Stimulated activated CD4-positive, alpha-beta T cell treated with anti-CD3 and anti-CD28 coated beads, Interleukin-2, amount 100 ng/mL, for 4 hours (primary cell): Measurements from ENCODE around the gene KIAA0040.
A peak's percentile ranks its signal among the peaks of the same experiment; 100 is the strongest.

Experiments
- DNase-seq: peaks from one replicate; pipeline ENCODE4 v3.0.0-alpha.2; 2020; ENCODE audit warnings: low read depth

Gene KIAA0040

GRCh38 chr1:175200678-175201521 lies 8.3 kb upstream of the KIAA0040 start:
- DNase-seq: no peak

DNA sequence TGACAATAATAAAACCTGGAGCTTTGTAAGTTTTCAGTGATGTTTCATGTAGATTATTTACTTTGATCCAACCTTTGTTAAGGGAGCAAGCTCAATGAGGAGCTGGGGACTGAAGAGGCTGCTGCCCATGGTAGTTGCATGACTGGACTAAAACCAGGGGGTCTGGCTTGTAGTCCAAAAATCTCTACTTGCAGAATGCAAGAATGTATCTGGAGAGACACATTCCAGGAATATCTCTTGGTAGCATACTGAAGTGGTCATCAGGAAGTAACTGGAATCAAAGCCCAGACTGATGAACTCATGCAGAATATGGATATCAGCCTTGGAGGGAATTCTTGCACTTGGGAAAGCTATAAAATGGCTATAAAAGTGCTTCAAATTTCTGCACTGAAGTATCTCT lies 5.8 kb upstream of the KIAA0040 start:
- DNase-seq: no peak

- no peak for DNase-seq
Measured at GRCh38 chr1:175197531-175197930, 5.0 kb upstream of the KIAA0040 start.

GRCh38 chr1:175195798-175196197 lies 3.2 kb upstream of the KIAA0040 start:
- DNase-seq: no peak

GRCh38 chr1:175195281-175195680 lies 2.7 kb upstream of the KIAA0040 start:
- DNase-seq: no peak

DNA sequence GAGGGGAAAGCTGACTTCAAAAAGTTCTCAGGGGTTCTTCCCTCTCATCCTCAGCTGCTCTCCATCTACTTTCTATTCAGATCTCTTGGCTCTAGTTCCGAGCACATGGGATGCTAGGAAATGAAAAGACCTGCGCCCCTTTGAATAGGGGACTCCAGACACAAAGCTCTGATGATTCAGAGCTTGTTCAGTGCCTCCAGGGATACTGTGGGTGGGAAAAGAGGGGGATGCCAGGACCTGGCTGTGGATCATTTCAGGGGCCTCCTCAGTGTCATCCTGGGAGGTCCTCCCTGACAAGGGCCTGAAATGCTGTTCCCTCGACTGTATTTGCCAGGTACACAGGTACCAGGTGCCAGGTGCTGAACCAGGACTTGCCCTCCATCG lies 943 bp upstream of the KIAA0040 start:
- no peak for DNase-seq

DNA sequence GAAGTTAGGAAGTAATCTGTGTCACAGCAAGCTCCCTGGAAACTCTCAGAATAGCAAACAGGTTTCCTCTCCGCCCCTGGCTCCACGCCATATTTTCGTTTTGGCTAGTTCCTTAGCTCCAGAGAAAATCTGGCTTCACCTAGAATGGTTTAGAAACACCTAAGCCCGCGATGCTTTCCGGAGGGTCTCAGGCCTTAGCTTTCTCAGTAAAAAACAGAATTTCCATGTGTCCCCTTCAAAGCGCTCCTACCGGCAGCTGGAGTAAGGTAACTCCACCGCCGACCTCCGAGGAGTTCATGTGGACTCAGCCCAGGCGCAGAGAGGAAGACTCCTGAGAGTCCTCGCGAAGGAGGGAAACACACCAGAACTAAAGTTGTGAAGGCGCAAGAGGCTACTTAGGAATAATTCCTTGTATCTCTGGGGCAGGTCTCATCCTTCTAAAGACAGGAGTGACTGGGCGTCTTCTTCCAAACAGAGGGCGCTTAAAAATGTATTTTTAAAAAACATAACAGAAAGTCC lies 406 bp downstream of the KIAA0040 start:
- peak; percentile 6 for DNase-seq

DNA sequence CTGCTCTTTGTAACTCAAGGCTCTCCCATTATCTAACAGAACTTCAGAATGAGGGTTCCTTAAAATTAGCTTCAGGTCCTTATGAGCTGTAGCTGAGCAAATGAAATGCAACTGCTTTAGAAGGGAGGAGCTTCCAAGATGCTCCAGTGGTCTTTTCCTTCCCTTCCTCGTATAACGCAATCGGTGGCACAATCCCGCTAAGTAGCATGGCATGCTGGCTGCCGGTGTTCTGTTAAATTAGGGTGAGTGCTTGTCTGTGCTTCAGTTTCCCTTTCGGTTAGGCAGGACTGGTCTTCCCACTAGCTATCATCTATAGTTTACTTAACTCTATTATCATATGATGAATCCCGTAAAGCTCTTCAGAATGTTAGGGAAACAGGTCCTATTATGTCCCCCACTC lies 917 bp downstream of the KIAA0040 start:
- peak; percentile 23 for DNase-seq

DNA sequence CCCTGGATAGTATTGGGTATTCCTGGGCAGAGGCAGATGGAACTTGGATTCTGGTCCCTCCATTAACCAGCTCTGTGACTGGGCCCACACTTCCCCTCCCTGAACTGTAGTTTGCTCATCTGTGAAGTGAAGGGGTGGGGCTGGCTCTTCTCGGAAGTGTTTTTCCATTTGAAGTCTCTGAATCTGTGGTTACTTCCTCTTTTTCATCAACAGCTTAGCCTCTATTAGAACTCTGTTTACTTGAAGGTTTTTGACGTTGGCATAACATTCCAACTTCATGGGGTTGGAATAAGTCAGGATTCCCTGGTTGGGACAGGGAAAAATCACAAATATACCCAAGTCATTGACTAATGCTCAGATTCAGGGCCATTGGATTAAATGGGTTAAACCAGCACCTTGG lies 3.6 kb downstream of the KIAA0040 start:
- peak; percentile 57 for DNase-seq

GRCh38 chr1:175186433-175187160 lies 6.0 kb downstream of the KIAA0040 start:
- no peak for DNase-seq

DNA sequence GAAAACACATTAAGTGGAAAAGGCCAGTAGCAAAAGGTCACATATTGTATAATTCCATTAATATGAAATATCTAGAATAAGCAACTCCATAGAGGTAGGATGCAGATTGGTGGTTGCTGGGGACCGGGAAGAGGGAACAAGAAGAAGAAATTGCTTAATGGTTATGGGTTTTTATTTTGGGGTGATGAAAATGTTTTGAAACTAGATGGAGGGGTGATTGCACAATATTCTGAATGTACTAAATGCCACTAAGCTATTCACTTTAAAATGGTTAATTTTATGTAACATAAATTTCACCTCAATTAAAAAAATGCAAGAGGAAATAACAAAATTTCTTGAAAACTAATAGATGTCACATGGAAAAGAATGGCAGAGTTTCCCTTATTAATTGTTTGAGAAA lies 6.7 kb downstream of the KIAA0040 start:
- DNase-seq: no peak

GRCh38 chr1:175183586-175183985 lies 9.0 kb downstream of the KIAA0040 start:
- DNase-seq: no peak

GRCh38 chr1:175182201-175182746 lies 10.3 kb downstream of the KIAA0040 start:
- DNase-seq: no peak

- no peak for DNase-seq
Measured at GRCh38 chr1:175179837-175180590, 12.6 kb downstream of the KIAA0040 start.

DNA sequence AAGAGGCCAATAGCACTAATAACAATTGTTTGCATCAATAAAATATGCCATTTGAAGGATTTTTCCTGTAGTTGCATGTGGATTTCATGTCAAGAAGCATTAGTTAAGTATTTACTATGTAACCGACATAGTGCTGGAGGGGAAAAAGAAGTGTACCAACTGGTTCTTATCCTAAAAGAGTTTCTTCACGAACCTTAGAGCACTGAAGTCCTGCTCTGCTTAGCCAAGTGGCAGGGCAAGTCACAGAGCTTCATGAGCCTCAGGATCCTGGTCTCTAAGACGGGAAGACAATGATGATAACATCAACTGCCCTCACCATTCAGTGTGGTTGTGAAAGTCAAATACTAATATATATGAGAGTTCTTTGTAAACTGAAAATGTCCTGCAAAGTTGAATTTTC lies 14.1 kb downstream of the KIAA0040 start:
- no peak for DNase-seq

DNA sequence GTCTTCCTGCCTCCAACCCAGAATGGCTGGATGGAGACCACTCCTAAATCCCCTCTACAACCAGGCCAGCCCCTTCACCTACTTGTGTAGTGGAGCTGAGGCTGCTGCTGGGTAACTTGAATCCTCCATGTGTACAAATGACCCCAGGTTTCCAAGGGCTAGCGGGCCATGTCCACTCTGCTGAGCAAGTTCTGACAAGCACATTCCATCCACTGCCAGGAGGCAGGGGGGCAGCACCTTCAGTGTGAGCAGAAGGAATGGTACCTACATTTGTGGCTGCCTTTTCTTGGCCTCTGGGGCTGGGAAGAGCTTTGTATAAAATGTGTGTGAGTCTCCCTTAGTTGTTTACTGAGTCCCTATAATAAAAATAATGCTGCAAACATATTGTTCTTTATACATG lies 14.5 kb downstream of the KIAA0040 start:
- DNase-seq: no peak

GRCh38 chr1:175176246-175176645 lies 16.3 kb downstream of the KIAA0040 start:
- DNase-seq: no peak

DNA sequence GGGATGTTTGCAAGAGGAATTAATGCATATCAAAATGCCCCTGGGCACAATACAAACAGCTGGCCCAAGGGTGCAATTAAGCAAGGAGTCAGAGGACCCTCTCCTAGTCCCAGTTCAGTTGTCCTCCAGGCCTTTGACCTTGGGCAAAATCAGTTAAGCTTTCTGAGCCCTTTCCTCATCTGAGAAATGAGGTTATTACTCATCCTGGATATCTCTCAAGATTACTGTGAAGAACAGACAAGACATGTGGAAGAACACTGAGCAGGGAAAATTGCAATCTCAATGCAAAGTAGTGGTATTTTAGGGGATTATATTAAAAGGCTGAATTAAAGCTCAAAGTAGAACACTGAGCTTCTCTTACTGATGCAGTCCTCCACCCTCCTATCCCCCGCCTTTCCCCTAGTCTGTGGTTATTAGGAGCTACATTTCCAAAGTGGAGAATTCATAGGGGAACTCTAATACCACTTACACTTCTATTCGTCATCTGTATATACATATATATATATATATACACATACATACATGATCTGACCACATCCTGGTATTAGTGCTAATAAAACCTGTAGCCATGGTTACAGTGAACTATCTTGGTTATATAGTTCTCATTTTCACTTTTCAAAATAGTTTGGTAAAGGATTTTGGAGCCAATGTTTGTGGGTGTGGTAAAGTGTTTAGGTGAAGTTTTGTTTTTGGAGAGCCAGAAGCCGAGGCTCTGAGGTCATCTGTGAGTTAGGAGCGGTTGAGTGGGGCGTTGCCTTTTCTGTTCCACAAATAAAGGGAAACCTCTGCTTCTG lies 18.1 kb downstream of the KIAA0040 start:
- no peak for DNase-seq

- DNase-seq: no peak
Measured at GRCh38 chr1:175173531-175173930, 19.0 kb downstream of the KIAA0040 start.

DNA sequence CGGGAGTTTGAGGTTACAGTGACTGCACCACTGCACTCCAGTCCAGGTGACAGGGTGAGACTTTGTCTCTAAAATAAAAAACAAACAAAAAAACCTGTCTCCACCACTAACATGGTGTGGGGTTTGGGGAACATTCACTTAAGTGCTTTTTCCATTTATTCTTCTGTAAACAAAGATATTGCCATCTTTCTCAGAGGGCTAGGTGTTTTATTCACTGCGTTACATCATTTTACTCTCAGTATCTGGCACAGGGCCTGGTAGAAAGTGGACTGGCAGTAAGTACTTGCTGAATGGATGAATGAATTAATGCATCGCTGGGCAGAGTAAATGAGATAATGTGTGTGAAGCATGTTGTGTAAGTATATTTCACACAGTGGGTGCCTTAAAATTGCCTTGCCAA lies 20.1 kb downstream of the KIAA0040 start:
- no peak for DNase-seq
